Inferior parietal cortex (tissue), 1 donor: ENCODE results near the gene MRPL38.
A peak's percentile ranks its signal among the peaks of the same experiment; 100 is the strongest.
"Not testable (repeated sequence)": the region's sequence is repeated elsewhere in the genome, so short reads cannot be mapped to it uniquely, and the experiment has no call there.

Source experiments
- DNase-seq: peaks from one replicate; pipeline ENCODE4 v3.0.0-alpha.2; 2016; ENCODE audit errors: extremely low spot score

The MRPL38 gene

DNA sequence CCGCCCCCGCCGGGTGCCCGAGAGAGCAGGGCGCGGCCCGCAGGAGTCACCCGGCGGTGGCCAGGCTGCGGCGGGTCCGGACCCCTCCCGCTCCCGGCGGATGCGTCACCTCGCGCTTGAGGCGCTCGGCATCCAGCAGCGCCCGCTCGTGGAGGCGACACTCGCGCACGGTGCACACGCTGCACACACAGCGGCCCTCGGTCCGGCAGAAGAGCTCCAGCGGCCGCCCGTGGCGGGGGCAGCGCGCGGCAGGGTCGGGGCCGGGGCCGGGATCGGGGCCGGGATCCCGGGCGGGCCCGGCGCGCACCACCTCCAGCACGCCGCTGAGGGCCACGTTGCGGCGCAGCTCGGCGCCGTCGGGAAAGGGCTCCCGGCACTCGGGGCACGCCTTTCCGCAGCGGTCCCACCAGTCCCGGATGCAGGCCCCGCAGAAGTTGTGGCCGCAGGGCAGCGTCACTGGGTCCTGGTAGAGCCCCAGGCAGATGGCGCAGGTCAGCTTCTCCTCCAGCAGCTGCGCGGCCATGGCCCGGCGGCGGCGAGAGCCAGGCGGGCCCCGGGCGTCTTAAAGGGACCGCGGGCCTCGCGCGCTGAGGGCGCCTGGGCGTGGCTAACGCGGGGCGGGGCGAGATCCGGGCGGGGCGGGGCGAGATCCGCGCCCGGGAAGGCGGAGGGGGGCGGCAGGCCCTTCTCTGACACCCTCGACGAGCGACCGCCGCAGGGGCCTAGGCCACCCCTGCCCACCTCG lies 8.1 kb downstream of the MRPL38 start, which contains the start of gene TRIM65:
Gene TRIM65, minus strand, starts transcription at position 537 of the 745 bp plus-strand sequence. Its CDS starts 14 bp downstream, at position 523.
- DNase-seq: peak; percentile 74

DNA sequence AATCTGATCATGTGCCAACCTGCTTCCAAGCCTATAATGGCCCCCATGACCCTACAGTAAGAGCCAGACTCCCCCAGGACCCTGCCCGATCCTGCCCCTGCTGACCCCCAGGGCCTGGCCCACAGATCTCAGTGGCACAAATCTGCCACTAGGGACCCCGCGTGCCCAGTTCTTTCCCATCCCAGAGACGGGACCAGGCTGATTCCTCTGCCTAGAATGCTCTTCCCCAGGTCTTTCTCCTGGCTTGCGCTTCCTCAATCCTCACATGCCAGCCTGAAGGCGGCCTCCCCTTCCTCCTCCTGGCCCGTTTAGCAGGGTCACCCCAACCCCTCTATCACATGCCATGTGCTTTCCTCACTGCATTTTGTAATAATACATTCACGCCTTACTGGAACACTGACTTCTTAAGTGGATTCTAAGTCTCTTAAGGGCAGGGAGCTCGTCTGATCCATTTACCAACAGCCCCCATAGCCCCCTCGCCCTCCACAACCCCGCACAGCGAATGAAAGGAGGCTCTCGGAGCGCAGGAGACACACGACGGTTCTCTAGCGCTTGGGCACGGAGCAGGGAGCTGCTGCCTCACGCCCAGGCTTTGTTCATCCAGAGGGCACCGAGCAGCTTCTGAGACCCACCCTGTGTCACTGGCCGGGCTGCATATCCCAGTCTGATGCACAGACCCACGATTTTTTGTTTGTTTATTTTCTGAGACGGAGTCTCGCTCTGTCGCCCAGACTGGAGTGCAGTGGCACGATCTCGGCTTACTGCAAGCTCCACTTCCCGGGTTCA lies 9.1 kb downstream of the MRPL38 start:
- no peak for DNase-seq

DNA sequence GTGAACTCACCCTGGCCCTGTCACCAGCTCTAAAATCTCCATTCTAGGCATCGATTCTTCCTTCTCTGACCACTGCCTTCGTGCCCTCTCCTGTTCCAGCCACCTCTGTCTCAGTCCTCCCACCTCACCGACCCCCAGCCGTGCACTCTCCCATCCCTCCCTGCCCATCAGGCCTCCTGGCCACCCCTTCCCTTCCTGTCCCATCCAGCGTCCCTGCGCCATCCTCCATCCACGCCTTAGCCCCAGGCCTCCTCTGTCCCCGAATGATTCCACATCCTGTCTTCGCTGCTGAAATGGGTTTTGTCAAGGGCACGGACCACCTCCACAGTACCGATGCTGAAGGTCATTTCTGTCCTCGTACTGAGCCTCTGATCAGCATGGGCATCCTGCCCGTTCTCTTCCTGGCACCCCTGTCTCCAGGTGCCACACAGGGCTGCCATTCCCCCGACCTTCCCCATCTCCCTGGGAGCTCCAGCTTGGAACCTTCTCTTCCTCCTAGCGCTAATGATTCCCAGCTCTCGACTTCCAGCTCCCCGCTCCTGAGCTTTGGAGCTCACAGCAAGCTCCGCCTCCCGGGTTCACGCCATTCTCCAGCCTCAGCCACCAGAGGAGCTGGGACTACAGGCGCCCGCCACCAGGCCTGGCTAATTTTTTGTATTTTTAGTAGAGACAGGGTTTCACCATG lies 10.5 kb downstream of the MRPL38 start:
- DNase-seq: no peak

DNA sequence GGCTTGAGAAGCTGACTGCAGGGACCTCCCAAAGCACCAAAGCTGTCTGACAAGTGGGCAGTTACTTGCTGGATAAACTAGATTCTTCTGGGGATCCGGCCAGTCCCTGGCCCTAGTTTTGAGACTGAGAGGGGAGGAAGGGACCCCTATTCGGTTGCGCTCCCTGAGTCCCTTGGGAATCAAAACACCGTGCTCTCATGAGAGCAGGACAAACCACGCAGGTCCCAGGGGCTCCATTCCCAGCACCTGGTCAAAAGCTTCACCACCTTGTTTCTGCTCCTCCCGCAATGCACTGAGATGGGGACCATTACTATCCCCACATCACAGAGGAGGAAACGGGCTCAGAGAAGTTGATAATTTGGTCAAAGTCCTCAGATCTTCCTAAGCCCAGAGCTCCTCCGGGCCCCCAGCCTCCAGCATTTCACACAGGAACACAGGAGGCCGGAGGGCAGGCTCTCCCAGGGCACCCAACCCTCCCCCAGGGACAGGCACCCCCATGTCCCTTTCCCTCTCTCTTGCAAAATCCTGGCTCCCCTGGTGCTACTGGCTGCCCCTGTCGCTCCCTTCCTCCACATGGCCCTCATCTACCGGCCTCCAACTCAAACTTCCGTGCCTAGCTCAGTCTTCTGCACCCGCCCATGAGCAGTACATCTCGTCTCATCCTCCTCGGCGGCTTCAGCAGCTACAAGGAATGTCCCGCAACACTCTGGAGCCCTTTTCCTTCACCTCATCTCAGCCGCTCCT lies 11.2 kb downstream of the MRPL38 start:
- DNase-seq: no peak

DNA sequence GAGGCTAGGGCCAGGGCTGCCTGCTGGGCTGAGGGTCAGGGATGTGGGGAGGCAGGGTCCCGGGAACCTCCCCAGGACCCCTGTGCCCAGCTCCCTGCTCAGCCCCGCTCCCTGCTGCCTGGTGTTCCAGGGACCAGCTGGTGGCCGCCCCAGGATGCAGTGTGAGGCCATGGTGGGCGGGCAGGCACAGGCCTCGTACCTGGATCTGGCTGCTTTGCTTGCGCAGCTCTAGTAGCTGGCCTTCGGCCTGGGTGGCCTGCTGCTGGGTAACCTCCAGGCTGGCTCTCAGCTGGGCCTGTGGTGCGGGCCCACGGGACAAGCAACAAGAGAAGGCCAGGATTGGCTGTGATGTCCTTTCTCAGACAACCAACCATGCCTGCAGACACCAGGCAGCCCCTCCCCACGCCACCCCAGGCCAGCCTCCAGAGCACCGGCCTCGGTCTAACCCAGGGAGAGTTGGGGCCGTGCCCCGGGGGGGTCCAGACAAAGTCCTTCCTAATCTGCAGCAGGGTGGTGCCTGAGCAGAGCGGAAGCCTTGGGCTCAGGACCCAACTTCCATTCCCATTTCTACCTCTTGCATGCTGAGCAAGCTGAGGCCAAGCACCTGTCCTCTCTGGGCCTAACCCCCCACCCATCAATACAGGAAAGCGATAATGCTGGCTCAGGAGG lies 12.0 kb downstream of the MRPL38 start:
- no peak for DNase-seq

DNA sequence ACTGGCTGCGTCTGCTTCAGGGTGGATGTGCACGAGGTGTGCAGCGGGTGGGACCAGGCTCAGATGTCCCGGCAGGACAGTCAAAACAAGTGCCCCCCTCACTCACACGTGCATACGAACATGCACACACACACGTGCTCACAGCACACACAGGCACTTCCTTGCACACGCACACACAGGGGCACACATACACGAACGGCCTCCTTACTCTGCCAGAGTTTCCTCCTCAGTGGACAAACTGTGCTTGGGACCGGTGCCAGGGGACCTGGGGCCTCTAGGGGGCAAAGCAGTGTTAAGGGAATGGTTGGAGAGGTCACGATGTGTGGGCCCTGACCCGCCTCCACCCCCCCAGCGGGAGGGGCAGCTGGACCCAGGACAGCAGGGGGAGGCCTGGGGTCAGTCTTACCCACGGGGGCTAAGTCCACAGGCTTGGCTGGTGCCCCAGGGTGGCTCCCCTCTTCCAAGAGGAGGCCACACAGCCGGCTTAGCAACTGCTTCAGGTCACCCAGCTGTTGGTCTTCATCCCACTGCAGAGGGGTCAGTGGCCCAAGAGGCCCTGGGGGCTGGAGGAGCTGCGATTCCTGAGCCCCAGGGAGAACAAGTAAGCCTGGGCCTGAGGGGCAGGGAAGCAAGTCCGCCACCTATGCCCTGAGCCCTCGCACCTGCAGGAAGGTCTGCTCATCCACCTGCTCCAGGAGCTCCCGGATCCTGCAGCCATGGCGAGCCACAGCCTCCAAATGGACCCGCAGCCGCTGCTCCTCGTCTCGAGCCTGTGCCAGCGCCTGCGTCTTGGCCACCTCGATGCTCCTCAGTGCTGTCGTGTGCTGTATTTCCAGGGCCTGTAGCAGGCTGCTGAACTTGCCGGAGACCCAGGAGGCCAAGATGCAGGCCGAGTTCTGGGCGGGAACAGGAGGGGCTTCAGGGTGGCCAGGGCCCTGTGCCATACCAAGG lies 12.8 kb downstream of the MRPL38 start:
- DNase-seq: no peak

DNA sequence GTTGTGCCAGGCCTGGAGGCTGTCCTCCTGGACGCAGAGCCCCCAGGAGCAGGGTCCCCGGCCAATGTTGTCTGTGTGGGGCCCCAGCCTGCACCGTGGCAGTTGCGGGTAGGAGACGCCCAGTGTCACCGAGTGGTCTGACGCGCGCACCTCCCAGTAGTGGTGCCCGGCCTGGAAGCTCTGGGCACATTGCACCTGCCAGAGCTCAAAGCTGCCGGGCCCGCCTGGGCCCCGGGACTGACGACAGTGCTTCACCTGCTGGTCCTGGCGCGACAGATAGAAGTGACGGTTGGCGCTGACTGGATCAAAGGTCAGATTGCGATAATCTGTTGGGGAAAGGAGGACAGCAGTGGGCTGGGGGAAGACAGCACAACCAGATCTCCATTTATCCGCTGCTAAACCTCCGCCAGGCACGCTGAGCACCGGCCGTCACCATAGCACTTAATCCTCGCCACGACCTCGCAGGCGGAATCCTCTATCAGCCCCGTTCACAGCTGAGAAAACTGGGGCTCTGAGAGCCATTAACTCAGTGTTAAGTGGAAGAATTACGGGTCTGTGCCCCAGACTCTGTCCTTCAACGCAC lies 13.6 kb downstream of the MRPL38 start:
- no peak for DNase-seq

DNA sequence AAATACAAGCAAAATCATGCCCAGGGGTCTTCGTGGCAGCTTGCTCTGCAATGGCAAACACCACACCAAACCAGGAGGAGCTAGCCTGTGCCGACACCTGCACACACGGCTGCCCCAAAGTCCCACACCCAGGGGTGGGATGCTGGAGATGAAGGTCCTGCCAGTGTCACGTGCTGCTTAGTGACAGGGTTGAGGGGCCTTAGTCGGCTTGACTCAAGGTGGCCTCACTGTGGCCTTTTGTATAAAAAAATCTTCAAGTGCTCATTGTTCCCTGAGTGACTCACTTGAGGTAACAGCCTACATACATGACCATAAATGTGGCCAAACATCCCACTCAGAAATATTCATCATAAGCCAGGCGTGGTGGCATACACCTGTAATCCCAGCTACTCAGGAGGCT lies 15.2 kb downstream of the MRPL38 start:
- DNase-seq: no peak

DNA sequence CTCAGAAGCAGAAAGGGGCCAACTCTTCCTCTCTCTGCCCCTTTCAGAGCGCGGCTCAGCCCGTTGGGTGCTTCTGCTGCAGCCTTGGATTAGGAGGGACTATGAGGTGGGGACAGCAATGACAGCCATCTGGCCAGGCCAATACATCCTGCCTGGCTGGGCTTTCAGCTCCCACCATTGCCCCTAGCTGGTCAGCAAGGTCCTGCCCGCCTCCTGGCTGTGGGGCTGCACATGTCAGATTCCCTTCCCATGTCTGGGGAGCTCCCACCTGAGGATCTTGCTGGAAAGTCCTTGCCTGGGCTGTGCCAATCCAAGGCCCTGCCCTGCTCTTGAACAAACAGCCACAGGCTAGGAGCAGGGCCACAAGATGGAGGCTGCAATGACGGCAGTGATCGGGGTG lies 16.2 kb downstream of the MRPL38 start:
- no peak for DNase-seq

DNA sequence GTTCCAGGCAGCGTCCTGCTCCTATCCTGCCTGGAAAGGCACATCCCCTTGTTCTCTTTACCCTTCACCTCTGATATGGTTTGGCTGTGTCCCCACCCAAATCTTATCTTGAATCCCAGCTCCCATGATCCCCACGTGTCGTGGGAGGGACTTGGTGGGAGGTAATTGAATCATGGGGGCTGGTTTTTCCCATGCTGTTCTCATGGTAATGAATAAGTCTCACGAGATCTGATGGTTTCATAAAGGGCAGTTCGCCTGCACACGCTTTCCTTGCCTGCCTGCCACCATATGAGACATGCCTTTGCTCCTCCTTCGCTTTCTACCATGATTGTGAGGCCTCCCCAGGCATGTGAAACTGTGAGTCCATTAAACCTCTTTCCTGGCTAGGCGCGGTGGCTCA lies 18.8 kb downstream of the MRPL38 start:
- DNase-seq: not testable (repeated sequence)

DNA sequence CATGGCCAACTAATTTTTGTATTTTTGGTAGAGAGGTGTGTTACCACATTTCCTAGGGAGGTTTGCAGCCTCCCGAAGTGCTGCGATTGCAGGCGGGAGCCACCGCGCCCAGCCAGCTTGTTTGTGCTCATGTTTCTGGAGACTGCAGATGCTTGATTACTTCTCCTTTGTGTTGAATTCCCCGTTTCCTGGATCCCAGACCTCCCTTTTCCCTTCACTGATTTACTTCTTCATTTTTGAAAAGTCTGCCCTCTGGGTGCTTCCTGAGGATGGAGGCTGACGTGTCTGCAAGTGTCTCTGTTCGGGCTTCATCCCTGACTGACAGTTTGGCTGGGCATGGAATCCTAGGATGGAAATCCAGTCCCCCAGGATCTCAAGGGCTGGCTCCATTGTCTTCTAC lies 19.3 kb downstream of the MRPL38 start:
- no peak for DNase-seq

DNA sequence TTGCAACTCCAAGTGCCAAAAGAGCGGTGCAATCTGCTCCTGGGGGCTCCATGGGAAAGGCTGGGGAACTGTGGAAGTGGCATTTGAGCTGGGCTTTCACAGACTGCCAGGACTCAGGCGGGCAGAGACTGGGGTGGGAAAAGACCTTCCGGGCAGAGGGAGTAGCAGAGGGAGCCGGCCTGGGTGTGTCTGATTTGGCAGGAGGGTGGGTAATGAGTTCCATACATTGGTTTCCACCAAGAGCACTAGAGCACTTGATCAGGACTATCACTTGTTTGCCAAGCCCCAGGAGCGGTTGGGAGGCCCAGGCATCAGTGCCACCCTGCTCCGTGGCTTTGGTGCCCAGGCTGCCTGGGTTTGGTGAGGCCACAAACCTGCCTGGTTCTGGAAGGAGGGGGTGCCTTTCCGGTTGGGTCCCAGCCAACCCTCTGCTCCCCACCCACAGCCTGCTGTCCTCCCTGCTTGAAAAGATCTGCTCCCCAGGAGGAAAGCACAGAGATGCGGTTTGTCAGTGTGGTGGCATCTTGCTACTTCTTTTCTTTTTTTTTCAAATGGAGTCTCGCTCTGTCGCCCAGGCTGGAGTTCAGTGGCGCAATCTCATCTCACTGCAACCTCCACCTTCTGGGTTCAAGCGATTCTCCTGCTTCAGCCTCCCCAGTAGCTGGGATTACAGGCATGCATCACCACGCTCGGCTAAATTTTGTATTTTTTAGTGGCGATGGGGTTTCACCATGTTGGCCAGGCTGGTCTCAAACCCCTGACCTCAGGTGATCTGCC lies 22.8 kb downstream of the MRPL38 start:
- no peak for DNase-seq

DNA sequence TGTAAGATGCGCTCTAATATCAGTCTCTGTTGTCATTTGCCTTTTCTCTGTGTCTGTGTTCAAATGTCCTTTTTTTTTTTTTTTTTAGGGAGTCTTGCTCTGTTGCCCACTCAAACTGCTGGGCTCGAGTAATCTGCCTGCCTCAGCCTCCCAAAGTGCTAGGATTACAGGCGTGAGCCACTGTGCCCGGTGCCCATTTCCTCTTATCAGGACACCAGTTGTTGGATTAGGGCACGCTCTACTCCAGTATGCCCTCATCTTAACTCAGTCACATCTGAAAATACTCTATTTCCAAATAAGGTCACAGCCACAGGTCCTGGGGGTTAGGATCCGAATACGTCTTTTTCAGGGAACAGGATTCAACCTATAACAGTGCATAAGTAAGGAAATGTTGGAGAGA lies 24.4 kb downstream of the MRPL38 start:
- no peak for DNase-seq

DNA sequence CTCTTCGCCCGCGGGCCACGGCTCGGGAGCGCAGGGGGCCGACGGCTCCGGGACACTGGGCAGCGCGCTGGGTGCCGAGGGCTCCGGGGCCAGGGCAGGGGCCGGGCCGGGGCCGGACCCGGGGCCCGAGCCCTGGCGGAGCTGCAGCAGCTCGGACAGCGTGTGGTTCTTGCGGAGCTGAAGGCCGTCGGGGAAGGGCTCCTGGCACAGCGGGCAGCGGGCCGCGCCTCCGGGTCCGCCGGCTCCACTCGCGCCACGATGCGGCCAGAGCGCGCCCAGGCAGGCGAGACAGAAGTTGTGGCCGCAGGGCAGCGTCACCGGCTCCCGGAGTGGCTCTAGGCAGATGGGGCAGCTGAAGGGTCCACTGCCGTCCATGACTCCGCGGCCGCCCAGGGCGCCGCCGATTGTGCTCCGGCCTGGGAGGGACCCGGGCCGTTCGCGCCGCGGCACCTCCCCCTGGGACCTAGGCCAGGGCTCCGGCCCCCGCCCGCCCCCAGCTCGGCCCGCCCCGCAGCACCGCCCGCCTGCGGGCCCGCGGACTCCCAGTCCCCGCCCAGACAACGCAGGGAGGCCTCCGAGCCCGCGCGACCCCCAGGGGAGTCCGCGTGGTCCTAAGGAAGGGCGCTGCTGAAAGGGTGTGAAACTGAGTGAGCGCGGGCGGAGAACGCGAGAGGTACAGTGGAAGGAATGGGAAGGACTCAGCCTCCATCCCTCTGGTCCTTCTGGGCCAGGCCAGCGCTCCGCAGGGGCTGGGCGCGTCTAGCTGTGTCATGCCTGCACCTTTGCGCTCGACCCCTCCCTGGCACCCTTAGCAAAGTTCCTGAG lies 26.3 kb downstream of the MRPL38 start, which contains the start of gene TRIM47:
Gene TRIM47, minus strand, starts transcription at position 408 of the 825 bp plus-strand sequence. Its CDS starts 33 bp downstream, at position 375.
- DNase-seq: no peak

DNA sequence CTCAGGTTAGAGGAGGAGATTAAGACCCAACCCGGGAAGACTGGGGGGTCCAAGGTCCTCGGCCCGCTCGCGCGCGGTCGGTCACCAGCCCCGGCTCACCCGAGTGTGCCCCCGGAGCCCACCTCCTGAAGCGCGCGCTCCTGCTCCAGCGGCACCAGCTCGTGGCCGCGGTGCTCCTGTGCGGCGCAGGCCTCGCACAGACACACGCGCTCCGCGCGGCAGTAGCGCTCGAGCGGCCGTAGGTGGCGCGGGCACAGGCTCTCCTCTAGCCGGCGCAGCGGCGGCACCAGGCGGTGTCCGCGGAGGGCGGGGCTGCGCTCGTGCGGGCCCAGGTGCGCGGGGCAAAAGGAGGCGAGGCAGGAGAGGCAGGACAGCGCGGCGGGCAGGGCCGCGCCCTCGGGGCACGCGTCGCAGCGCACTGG lies 26.9 kb downstream of the MRPL38 start:
- DNase-seq: no peak

DNA sequence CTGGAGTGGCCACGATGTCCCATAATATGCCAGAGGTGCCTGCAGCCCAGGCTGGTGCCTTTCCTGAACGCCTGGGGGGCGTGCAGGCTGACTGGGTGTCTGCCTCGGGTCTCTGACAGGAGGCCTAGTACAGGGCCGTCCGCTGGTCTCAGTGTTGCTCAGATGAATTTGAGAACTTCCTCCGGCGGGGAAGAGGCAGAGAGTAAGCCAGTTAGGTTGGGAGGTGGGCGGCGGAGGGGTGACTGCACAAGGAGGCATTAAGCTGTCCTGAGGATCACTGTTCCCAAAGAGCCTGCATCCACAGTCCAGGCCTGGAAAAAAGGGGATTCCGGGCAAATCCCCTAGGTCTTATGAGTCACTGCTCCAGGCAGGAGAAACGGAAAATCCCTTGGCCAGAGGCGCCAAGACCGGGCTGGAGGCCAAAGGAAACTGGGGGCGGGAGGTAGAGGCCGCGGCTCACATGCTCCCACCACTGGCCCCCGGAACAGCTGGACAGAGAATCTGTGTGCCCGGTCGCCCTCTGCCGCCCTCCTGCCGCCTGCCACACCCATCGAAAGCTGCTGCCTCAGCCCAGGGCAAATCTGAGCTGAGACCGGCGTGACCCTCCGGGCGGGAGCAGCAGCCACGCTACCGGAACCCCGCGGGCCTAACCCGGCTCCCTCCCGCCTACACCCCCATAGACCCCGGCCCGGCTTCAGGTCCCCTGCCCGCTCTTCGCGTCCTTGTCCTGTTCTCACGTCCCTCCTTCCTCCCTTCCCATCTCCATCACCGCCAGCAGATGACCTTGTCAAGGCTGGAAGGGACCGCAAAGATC lies 27.5 kb downstream of the MRPL38 start:
- peak; percentile 66 for DNase-seq
